ENCODE results near the gene SP110. TPM values are rescaled to one million over a fixed set of nuclear protein-coding genes. Genes with fewer than 3 reads are reported as not detected.
"Not testable (repeated sequence)": the region's sequence is repeated elsewhere in the genome, so short reads cannot be mapped to it uniquely, and the experiment has no call there.

The SP110 gene
- total RNA-seq, 4 donors from 2014 or later: 22.0 to 26.7 (median 23.8) TPM

DNA sequence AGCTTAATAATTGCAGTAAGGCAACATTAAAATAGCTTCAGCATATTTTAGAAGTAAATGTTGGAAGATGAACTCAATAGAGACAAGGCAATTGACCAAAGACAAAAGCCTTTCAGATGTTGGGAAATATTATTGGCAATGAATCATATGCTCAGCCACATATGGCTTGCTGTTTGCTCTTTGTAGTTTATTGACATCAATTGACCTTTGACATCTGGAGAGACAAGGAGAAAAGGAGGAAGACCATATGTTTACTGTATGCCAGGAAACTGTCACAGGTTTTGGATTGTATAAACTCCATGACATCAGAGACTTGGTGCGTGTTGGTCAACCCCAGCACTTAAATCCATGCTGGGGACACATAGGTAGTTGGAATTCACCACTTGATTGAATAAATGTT, 90.4 kb downstream of the SP110 start:
- TF ChIP-seq, protein P1, sequence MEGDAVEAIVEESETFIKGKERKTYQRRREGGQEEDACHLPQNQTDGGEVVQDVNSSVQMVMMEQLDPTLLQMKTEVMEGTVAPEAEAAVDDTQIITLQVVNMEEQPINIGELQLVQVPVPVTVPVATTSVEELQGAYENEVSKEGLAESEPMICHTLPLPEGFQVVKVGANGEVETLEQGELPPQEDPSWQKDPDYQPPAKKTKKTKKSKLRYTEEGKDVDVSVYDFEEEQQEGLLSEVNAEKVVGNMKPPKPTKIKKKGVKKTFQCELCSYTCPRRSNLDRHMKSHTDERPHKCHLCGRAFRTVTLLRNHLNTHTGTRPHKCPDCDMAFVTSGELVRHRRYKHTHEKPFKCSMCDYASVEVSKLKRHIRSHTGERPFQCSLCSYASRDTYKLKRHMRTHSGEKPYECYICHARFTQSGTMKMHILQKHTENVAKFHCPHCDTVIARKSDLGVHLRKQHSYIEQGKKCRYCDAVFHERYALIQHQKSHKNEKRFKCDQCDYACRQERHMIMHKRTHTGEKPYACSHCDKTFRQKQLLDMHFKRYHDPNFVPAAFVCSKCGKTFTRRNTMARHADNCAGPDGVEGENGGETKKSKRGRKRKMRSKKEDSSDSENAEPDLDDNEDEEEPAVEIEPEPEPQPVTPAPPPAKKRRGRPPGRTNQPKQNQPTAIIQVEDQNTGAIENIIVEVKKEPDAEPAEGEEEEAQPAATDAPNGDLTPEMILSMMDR (IDR thresholded peaks at IDR 0.05): no peak
- no peak for TF ChIP-seq EP300 (IDR thresholded peaks at IDR 0.05)
- TF ChIP-seq POLR2A (IDR thresholded peaks at IDR 0.05): no peak
- Histone ChIP-seq H3K27me3 (no peaks in the 10 kb centered on the region), H3K36me3 (no peaks in the 10 kb centered on the region), H3K4me3 (peak overlapping the region in 2 of 4 donors; percentile 11 to 12), H3K9me3 (peaks cover 0 to 1% (median 0%) of the 10 kb centered on the region in 4 donors), H3K27ac (peak overlapping the region in 2 of 4 donors; percentile 49 to 73), H3K4me1 (peaks cover 0 to 24% (median 9%) of the 10 kb centered on the region in 4 donors)
- no peak for DNase-seq (ENCODE audit: low spot score in 2 of 2)
- 67 to 92% methylated on average over 1 of the region's 1 CpG for WGBS, 2 donors

- TF ChIP-seq EP300 (IDR thresholded peaks at IDR 0.05) (no peak), POLR2A (IDR thresholded peaks at IDR 0.05) (no peak)
- TF ChIP-seq, protein P1 (IDR thresholded peaks at IDR 0.05): no peak
- Histone ChIP-seq H3K4me3 (peak overlapping the region in 2 of 4 donors; percentile 11 to 12), H3K36me3 (no peaks in the 10 kb centered on the region), H3K9me3 (no peaks in the 10 kb centered on the region), H3K27me3 (no peaks in the 10 kb centered on the region), H3K27ac (peak overlapping the region in 3 of 4 donors; percentile 34 to 73 (median 49)), H3K4me1 (peaks cover 0 to 24% (median 9%) of the 10 kb centered on the region in 4 donors)
- WGBS, 2 donors: 24 to 50% methylated on average over 7 of the region's 7 CpGs
- DNase-seq (ENCODE audit: low spot score in 2 of 2): peak in 1 of 2 donors; percentile 14
Observed at GRCh38 chr2:230128623-230129342, 91.0 kb downstream of the SP110 start.

DNA sequence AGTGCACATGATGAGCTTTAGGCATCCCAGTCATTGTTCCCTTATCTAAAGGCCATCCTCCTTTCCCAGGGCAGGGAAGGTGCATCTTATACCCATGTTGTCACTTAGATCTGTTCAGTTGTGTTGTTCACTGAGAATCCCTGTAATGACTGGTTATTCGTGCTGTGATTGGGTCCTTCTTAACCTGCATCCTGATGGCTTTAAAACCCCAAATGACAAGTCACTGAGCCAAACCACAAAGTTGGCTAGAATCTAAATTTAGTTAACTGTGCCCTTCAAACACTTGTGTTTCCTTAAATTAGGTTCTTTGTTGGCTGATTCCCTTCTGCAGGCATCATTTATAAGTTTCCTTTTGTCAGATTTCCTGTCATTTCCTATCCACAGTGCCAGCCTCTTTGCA, 92.6 kb downstream of the SP110 start:
- no peak overlapping the region for H3K27ac ChIP-seq
- peaks cover 0 to 24% (median 9%) of the 10 kb centered on the region in 4 donors for H3K4me1 ChIP-seq
- H3K27me3 ChIP-seq: no peaks in the 10 kb centered on the region
- DNase-seq (ENCODE audit: low spot score in 2 of 2): no peak
- TF ChIP-seq EP300 (IDR thresholded peaks at IDR 0.05) (no peak), POLR2A (IDR thresholded peaks at IDR 0.05) (no peak)
- TF ChIP-seq, protein P1 (IDR thresholded peaks at IDR 0.05): no peak
- H3K36me3 ChIP-seq: no peaks in the 10 kb centered on the region
- no peaks in the 10 kb centered on the region for H3K9me3 ChIP-seq
- no peak overlapping the region for H3K4me3 ChIP-seq
- 68 to 77% methylated on average over 1 of the region's 1 CpG for WGBS, 2 donors

GRCh38 chr2:230124757-230125431, 94.9 kb downstream of the SP110 start:
- no peaks in the 10 kb centered on the region for H3K27me3 ChIP-seq
- DNase-seq (ENCODE audit: low spot score in 2 of 2): no peak
- H3K36me3 ChIP-seq: no peaks in the 10 kb centered on the region
- no peak overlapping the region for H3K4me3 ChIP-seq
- TF ChIP-seq EP300 (IDR thresholded peaks at IDR 0.05) (no peak), POLR2A (IDR thresholded peaks at IDR 0.05) (no peak)
- TF ChIP-seq, protein P1 (IDR thresholded peaks at IDR 0.05): no peak
- no peak overlapping the region for H3K27ac ChIP-seq
- WGBS, 2 donors: 64 to 68% methylated on average over 11 of the region's 11 CpGs
- peaks cover 0 to 21% (median 7%) of the 10 kb centered on the region in 4 donors for H3K4me1 ChIP-seq
- H3K9me3 ChIP-seq: peaks cover 0 to 2% (median 0%) of the 10 kb centered on the region in 4 donors

- Histone ChIP-seq H3K4me3 (no peak overlapping the region), H3K27ac (no peak overlapping the region), H3K4me1 (peaks cover 0 to 17% (median 4%) of the 10 kb centered on the region in 4 donors), H3K9me3 (peaks cover 0 to 5% (median 0%) of the 10 kb centered on the region in 4 donors), H3K36me3 (no peaks in the 10 kb centered on the region), H3K27me3 (no peaks in the 10 kb centered on the region)
- TF ChIP-seq, protein P1 (IDR thresholded peaks at IDR 0.05): no peak
- TF ChIP-seq POLR2A (IDR thresholded peaks at IDR 0.05): no peak
- no peak for TF ChIP-seq EP300 (IDR thresholded peaks at IDR 0.05)
- DNase-seq (ENCODE audit: low spot score in 2 of 2): no peak
- WGBS, 2 donors: 89 to 94% methylated on average over 6 of the region's 6 CpGs
Observed at GRCh38 chr2:230124235-230124634, 95.5 kb downstream of the SP110 start.

DNA sequence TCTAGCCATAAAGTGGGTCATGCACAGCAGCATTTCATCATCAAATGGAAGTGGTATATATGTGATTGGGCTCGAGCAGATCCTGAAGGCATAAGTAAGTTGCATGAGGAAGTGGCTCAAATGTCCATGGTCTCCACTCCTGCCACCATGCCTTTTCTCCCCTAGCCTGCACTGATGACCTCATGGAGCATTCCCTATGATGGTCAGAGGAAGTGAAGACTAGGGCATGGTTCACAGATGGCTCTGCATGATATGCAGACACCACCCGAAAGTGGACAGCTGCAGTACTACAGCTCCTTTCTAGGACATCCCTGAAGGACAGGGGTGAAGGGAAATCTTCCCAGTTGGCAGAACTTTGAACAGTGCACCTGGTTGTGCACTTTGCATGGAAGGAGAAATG, 99.4 kb downstream of the SP110 start:
- DNase-seq (ENCODE audit: low spot score in 2 of 2); H3K4me3 ChIP-seq; H3K27ac ChIP-seq; H3K27me3 ChIP-seq; H3K4me1 ChIP-seq; H3K36me3 ChIP-seq; H3K9me3 ChIP-seq: not testable (repeated sequence)
- 84 to 89% methylated on average over 2 of the region's 2 CpGs for WGBS, 2 donors

DNA sequence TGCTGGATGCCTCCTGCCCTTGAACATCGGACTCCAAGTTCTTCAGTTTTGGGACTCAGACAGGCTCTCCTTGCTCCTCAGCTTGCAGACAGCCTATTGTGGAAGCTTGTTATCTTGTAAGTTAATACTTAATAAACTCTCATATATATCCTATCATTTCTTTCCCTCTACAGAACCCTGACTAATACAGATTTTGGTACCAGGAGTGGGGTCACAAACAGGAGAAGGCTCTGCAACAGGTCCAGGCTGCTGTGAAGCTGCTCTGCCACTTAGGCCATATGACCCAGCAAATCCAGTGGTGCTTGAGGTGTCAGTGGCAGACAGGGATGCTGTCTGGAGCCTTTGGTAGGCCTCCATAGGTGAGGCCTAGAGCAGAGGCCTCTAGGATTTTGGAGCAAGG, 100.0 kb downstream of the SP110 start:
- not testable (repeated sequence) for H3K36me3 ChIP-seq; H3K27me3 ChIP-seq; H3K4me1 ChIP-seq; H3K27ac ChIP-seq; DNase-seq (ENCODE audit: low spot score in 2 of 2); H3K4me3 ChIP-seq; H3K9me3 ChIP-seq
- WGBS, 2 donors: 90 to 96% methylated on average over 1 of the region's 1 CpG
